Measurements from ENCODE around the gene TMCO6. TPM values are rescaled to one million over a fixed set of nuclear protein-coding genes. Genes with fewer than 3 reads are reported as not detected.

The TMCO6 gene
- total RNA-seq, result 10.6 and 14.6 TPM in 2 replicates

DNA sequence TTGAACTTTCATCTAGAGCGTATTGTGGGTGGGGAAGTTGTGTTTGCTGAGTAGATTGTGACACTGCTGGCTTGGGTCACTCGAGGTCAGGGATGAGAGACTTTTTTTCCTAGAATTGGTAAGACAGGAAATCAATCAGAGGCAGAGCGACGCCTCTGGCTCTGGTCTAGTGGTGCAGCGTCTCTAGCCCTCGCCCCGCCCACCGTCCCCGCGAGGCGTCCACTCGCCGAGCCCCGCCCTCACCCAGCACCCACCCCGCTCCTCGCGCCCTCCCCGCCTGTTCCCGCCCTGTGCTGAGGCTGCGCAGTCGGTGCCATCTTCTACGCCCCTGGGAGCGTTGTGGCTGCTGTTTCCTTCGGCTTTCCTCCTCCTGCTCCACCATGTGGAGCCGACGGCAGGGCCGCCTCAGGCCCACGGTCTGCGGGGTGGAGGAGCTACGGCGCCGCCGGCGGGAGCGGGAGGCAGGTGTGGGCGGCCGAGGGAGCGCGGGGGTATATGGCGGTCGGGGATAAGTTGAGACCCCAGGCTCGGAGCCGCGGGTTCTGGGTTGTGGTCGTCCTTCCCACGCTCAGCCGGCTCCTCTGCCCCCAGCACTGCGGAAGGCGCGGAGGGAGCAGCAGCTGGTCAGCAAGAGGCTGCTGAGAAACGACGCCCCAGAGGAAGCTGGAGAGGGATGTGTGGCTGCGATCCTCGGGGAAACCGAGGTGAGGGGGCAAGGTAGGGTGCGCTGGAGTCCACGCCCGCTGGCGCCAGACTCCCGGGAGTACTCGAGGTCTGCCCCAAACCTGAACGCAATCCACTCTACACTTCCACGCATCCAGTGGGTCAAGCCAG lies at the start of gene TMCO6:
Gene TMCO6, plus strand, starts transcription at position 304 of the 834 bp plus-strand sequence. Its CDS starts 77 bp downstream, at position 381.

DNA sequence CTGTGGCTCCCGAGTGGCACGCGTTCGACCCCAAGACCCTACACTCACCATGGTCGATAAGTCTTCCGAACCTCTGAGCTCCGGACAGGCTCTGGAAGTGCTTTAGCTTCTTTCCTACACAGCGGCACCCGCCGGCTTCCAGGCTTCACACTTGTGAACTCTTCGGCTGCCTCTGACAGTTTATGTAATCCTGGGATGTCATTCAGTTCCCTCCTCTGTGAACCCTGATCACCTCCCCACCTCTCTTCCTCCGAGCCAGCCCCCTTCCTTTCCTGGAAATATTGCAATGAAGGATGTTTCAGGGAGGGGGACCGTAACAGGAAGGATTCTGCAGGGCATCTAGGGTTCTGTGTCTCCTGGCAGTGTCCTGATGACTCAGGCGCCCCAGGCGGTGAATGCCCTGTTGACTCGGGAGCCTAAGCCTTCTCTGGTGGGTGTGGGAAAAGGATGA lies 6.2 kb upstream of the TMCO6 start, which contains the start of gene CD14:
Gene CD14, minus strand, starts transcription at position 155 of the 451 bp plus-strand sequence. Its CDS starts 104 bp downstream, at position 51.

DNA sequence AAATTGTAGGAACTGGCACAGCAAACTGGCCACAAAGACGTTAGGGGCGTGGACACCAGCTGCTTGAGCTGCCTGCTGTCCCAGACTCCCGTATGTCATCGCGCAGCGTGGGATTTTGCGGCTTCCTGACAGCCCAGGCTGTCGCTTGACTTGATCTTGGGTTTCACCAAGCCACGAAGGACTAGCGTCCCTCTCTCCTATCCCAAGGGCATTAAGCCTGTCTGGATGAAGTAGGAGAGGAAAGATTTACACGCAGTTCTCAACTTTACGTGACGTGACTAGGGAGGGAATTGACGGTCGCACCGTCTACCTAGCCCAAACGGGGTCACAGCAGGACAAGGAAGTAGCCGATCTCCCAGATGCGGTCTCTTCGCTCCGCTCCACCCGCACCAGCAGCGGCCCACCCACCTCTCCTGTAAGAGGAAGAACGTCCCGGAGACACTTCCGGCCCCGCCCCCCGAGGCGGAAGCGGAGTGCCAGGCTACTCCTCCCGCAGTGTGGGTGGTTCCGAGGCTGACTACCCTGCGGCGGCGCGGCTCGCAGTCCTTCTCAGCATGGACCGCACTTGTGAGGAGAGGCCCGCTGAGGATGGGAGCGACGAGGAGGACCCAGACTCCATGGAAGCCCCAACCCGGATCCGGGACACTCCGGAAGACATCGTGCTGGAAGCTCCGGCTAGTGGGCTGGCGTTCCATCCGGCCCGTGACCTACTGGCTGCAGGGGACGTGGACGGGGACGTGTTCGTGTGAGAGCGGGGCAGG lies 25.3 kb downstream of the TMCO6 start, which contains the start of gene WDR55:
Gene WDR55, plus strand, starts transcription at position 546 of the 761 bp plus-strand sequence. Its CDS starts 9 bp downstream, at position 555.

DNA sequence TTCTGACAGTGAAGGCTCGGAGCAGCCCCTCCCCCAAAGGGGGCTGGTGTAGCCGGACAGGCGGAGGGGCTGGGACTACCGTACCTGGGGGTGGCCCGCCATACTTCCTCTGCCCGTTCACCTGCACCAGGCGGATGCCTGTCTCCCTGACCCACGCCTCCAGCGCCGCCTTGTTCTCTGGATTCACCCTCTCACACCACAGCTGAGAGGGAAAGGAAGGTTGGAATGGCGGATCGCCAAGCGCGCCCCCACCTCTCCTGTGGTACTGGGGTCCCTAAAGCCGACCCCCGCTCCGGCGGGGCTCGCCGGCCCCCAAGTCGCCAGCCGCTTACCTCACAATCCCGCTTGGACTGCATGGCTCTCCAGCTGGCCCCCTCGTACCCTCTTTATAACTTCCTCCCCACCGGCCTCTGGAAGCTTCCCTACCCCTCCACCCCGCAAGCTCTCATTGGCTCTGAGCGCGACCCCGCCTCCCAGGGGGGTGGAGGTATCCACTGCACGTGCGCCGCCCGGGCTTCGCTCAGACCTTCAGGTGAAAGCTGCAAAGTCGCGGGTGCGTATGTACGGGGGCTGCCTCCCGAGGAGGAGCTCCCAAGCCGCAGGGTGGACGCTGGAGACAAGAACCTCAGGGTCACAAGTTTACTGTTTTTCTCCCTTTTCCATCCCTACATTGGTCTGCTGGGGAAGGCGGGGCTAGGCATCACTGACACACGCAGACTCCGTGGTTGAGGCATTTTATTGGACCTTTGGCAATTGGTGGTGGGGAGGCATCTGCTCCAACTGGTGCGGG lies 34.1 kb downstream of the TMCO6 start, which contains the start of gene DND1:
Gene DND1, minus strand, starts transcription at position 390 of the 790 bp plus-strand sequence. Its CDS starts 34 bp downstream, at position 356.

DNA sequence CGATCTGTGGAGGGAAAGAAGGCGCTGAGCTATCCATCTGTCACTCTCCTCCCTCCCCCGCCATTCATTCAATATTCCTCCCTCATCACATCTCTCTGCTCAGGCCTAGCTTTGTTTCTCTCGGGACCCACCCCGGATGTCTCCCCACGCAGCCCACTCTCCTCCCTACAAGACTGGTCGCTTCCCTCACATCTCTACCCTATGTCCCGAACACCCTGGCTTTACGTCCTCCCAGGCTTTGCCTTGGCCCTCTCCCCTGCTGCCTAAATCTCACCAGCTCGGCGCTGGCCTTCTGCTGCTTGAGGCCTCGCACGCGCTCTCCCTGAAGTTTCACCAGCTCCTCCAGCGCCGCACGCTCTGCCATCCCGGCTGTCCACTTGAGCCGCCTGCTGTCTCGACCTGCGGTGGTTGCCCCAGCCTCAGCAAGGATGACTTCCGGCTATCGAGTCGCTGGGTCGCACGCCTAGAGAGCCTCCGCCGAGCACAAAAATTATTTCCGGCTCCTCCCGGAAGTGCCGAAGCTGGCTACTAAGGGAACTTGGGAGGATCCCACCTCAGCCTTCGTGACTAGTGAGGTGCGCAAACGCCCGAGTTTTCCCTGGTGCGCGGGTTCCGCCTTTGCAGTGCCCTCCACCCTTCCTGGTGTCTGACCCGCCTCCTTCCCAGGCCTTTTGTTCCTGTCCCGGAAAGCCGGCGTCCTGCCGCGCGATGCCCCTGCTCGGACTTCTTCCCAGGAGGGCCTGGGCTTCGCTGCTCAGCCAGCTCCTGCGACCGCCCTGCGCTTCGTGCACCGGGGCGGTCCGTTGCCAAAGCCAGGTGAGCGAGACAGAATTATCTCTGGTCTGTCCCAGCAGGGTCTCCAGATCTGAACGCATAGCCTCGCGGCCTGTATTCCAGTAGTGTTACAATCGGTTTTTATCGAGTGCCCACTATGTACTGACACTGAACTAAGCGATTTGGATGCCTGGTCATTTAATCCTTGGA lies 52.0 kb downstream of the TMCO6 start, which contains the start of the genes HARS1 and HARS2:
Gene HARS1, minus strand, starts transcription at position 430 of the 984 bp plus-strand sequence. Its CDS starts 66 bp downstream, at position 364.
Gene HARS2, plus strand, starts transcription at position 515 of the 984 bp plus-strand sequence. Its CDS starts 194 bp downstream, at position 709.

Other genes starting within 250 kb of the TMCO6 start
- gene ANKHD1, start 237.6 kb upstream of the TMCO6 start, total RNA-seq, result 22.5 and 23.8 TPM in 2 replicates
- 1.7 and 3.9 TPM in 2 replicates for gene EIF4EBP3, start 91.8 kb upstream of the TMCO6 start, total RNA-seq
- gene SRA1, start 82.0 kb upstream of the TMCO6 start, total RNA-seq, result 50.7 and 58.3 TPM in 2 replicates
- 8.2 and 10.9 TPM in 2 replicates for gene APBB3, start 74.9 kb upstream of the TMCO6 start, total RNA-seq
- 34.9 and 38.8 TPM in 2 replicates for gene SLC35A4, start 74.6 kb upstream of the TMCO6 start, total RNA-seq
- 0.17 TPM in 1 of 2 replicates, not detected in the other for gene CD14, start 6.3 kb upstream of the TMCO6 start, total RNA-seq
- gene NDUFA2, start 8.2 kb downstream of the TMCO6 start, total RNA-seq, result 60.2 and 73.4 TPM in 2 replicates
- 58.7 and 73.3 TPM in 2 replicates for gene IK, start 8.4 kb downstream of the TMCO6 start, total RNA-seq
- 15.9 and 17.0 TPM in 2 replicates for gene WDR55, start 25.5 kb downstream of the TMCO6 start, total RNA-seq
- 0.15 and 0.67 TPM in 2 replicates for gene DND1, start 34.1 kb downstream of the TMCO6 start, total RNA-seq
- gene HARS1, start 51.9 kb downstream of the TMCO6 start, total RNA-seq, result 70.8 and 73.6 TPM in 2 replicates
- 21.3 and 27.2 TPM in 2 replicates for gene HARS2, start 52.0 kb downstream of the TMCO6 start, total RNA-seq
- 16.5 and 25.6 TPM in 2 replicates for gene ZMAT2, start 61.0 kb downstream of the TMCO6 start, total RNA-seq
- not detected in 2 replicates for gene PCDHA1, start 146.7 kb downstream of the TMCO6 start, total RNA-seq
- not detected in 2 replicates for gene PCDHA2, start 155.4 kb downstream of the TMCO6 start, total RNA-seq
- gene PCDHA3, start 161.6 kb downstream of the TMCO6 start, total RNA-seq, result under 0.01 TPM in 1 of 2 replicates, not detected in the other
- gene PCDHA4, start 167.6 kb downstream of the TMCO6 start, total RNA-seq, result under 0.01 TPM in 2 replicates
- gene PCDHA5, start 182.2 kb downstream of the TMCO6 start, total RNA-seq, result not detected in 2 replicates
- gene PCDHA6, start 188.5 kb downstream of the TMCO6 start, total RNA-seq, result 0.15 TPM in 1 of 2 replicates, not detected in the other
- 0.15 TPM in 1 of 2 replicates, not detected in the other for gene PCDHA7, start 194.8 kb downstream of the TMCO6 start, total RNA-seq
- gene PCDHA8, start 201.7 kb downstream of the TMCO6 start, total RNA-seq, result not detected in 2 replicates
- not detected in 2 replicates for gene PCDHA9, start 208.9 kb downstream of the TMCO6 start, total RNA-seq
- gene PCDHA10, start 216.4 kb downstream of the TMCO6 start, total RNA-seq, result not detected in 2 replicates
- gene PCDHA11, start 229.5 kb downstream of the TMCO6 start, total RNA-seq, result not detected in 2 replicates
- not detected in 2 replicates for gene PCDHA12, start 235.9 kb downstream of the TMCO6 start, total RNA-seq
- not detected in 2 replicates for gene PCDHA13, start 242.7 kb downstream of the TMCO6 start, total RNA-seq